Dendritic cell treated with granulocyte-macrophage colony-stimulating factor and Interleukin-4, amounts not matched to agents 40 ng/mL and 50 ng/mL, for 4 days (primary cell): Measurements from ENCODE around the gene FNTB.
"Not testable (repeated sequence)": the region's sequence is repeated elsewhere in the genome, so short reads cannot be mapped to it uniquely, and the experiment has no call there.

Experiments
- H3K27ac Mint-ChIP-seq: one replicate; pipeline ENCODE4 v1.8.0; 2022; ENCODE audit warnings: mild to moderate bottlenecking, mixed read lengths
- H3K27me3 Mint-ChIP-seq: one replicate; pipeline ENCODE4 v1.8.0; 2022; ENCODE audit warnings: mild to moderate bottlenecking, mixed read lengths
- H3K36me3 Mint-ChIP-seq: one replicate; pipeline ENCODE4 v1.8.0; 2022; ENCODE audit warnings: low read depth, mixed read lengths
- H3K4me1 Mint-ChIP-seq: one replicate; pipeline ENCODE4 v1.8.0; 2022; ENCODE audit warnings: low read depth, mixed read lengths
- H3K4me3 Mint-ChIP-seq: one replicate; pipeline ENCODE4 v1.8.0; 2022; ENCODE audit warnings: mild to moderate bottlenecking, moderate library complexity, mixed read lengths
- H3K9me3 Mint-ChIP-seq: one replicate; pipeline ENCODE4 v1.8.0; 2022; ENCODE audit warnings: mixed read lengths
- intact Hi-C: fragments of 100-400 bp; cut with micrococcal nuclease; formaldehyde crosslinking; loops from one replicate; pipeline ENCODE4 v1.15.0; 2022

FNTB gene

GRCh38 chr14:65028937-65029336 is 42.2 kb downstream of the FNTB start:
- Mint-ChIP-seq H3K4me3 (no peak overlapping the region), H3K27ac (no peak overlapping the region), H3K9me3 (no peaks in the 10 kb centered on the region), H3K27me3 (no peaks in the 10 kb centered on the region), H3K4me1 (peaks cover 7% of the 10 kb centered on the region), H3K36me3 (peaks cover 70% of the 10 kb centered on the region)
- intact Hi-C loops: no loop called here

- H3K27me3 Mint-ChIP-seq, H3K4me1 Mint-ChIP-seq, H3K9me3 Mint-ChIP-seq, intact Hi-C loops, H3K4me3 Mint-ChIP-seq, H3K27ac Mint-ChIP-seq: not testable (repeated sequence)
- peaks cover 73% of the 10 kb centered on the region for H3K36me3 Mint-ChIP-seq
Observed at GRCh38 chr14:65031321-65031720, 44.6 kb downstream of the FNTB start.

- Mint-ChIP-seq H3K27ac (no peak overlapping the region), H3K27me3 (no peaks in the 10 kb centered on the region), H3K4me1 (peaks cover 7% of the 10 kb centered on the region), H3K36me3 (peaks cover 70% of the 10 kb centered on the region), H3K4me3 (no peak overlapping the region), H3K9me3 (no peaks in the 10 kb centered on the region)
- intact Hi-C loops: no loop called here
Observed at GRCh38 chr14:65032319-65032718, 45.6 kb downstream of the FNTB start.

- Mint-ChIP-seq H3K27me3 (no peaks in the 10 kb centered on the region), H3K27ac (no peak overlapping the region), H3K9me3 (no peaks in the 10 kb centered on the region), H3K4me3 (no peak overlapping the region), H3K36me3 (peaks cover 70% of the 10 kb centered on the region), H3K4me1 (peaks cover 7% of the 10 kb centered on the region)
- intact Hi-C loops: no loop called here
Observed at GRCh38 chr14:65033181-65033580, 46.5 kb downstream of the FNTB start.

- Mint-ChIP-seq H3K4me1 (peaks cover 14% of the 10 kb centered on the region), H3K9me3 (no peaks in the 10 kb centered on the region), H3K27me3 (no peaks in the 10 kb centered on the region), H3K4me3 (no peak overlapping the region), H3K36me3 (peaks cover 62% of the 10 kb centered on the region), H3K27ac (no peak overlapping the region)
- intact Hi-C loops: no loop called here
Observed at GRCh38 chr14:65034021-65034420, 47.3 kb downstream of the FNTB start.

GRCh38 chr14:65035049-65035448 is 48.4 kb downstream of the FNTB start:
- intact Hi-C loops: no loop called here
- H3K36me3 Mint-ChIP-seq: peaks cover 51% of the 10 kb centered on the region
- H3K27ac Mint-ChIP-seq: no peak overlapping the region
- no peaks in the 10 kb centered on the region for H3K27me3 Mint-ChIP-seq
- H3K4me3 Mint-ChIP-seq: no peak overlapping the region
- H3K9me3 Mint-ChIP-seq: no peaks in the 10 kb centered on the region
- H3K4me1 Mint-ChIP-seq: peaks cover 7% of the 10 kb centered on the region

GRCh38 chr14:65038966-65039365 is 52.3 kb downstream of the FNTB start:
- H3K36me3 Mint-ChIP-seq: peaks cover 39% of the 10 kb centered on the region
- no peaks in the 10 kb centered on the region for H3K27me3 Mint-ChIP-seq
- peaks cover 40% of the 10 kb centered on the region for H3K4me1 Mint-ChIP-seq
- intact Hi-C loops: no loop called here
- no peak overlapping the region for H3K27ac Mint-ChIP-seq
- H3K4me3 Mint-ChIP-seq: no peak overlapping the region
- H3K9me3 Mint-ChIP-seq: no peaks in the 10 kb centered on the region

GRCh38 chr14:65040666-65041433 is 54.2 kb downstream of the FNTB start:
- no peak overlapping the region for H3K4me3 Mint-ChIP-seq
- intact Hi-C loops: no loop called here
- H3K4me1 Mint-ChIP-seq: peaks cover 57% of the 10 kb centered on the region
- peak overlapping the region; percentile 50 for H3K27ac Mint-ChIP-seq
- H3K36me3 Mint-ChIP-seq: peaks cover 30% of the 10 kb centered on the region
- no peaks in the 10 kb centered on the region for H3K27me3 Mint-ChIP-seq
- H3K9me3 Mint-ChIP-seq: no peaks in the 10 kb centered on the region

GRCh38 chr14:65041434-65041915 is 54.8 kb downstream of the FNTB start:
- Mint-ChIP-seq H3K4me3 (no peak overlapping the region), H3K27ac (peak overlapping the region; percentile 50), H3K4me1 (peaks cover 64% of the 10 kb centered on the region), H3K36me3 (peaks cover 34% of the 10 kb centered on the region), H3K27me3 (no peaks in the 10 kb centered on the region), H3K9me3 (no peaks in the 10 kb centered on the region)
- intact Hi-C loops: no loop called here

- Mint-ChIP-seq H3K27ac (peak overlapping the region; percentile 86), H3K36me3 (peaks cover 30% of the 10 kb centered on the region), H3K4me1 (peaks cover 71% of the 10 kb centered on the region)
Observed at GRCh38 chr14:65042296-65042695, 55.6 kb downstream of the FNTB start.

GRCh38 chr14:65042731-65043372 is 56.2 kb downstream of the FNTB start:
- H3K27ac Mint-ChIP-seq: peak overlapping the region; percentile 86
- H3K4me3 Mint-ChIP-seq: no peak overlapping the region
- H3K36me3 Mint-ChIP-seq: peaks cover 24% of the 10 kb centered on the region
- intact Hi-C loops: no loop called here
- H3K27me3 Mint-ChIP-seq: no peaks in the 10 kb centered on the region
- H3K9me3 Mint-ChIP-seq: no peaks in the 10 kb centered on the region
- peaks cover 76% of the 10 kb centered on the region for H3K4me1 Mint-ChIP-seq

More at GRCh38 chr14:65042296-65042695, 55.6 kb downstream of the FNTB start:
- H3K27me3 Mint-ChIP-seq: no peaks in the 10 kb centered on the region
- H3K9me3 Mint-ChIP-seq: no peaks in the 10 kb centered on the region
- H3K4me3 Mint-ChIP-seq: no peak overlapping the region
- intact Hi-C loops: no loop called here

- Mint-ChIP-seq H3K27me3 (no peaks in the 10 kb centered on the region), H3K36me3 (peaks cover 22% of the 10 kb centered on the region), H3K4me1 (peaks cover 75% of the 10 kb centered on the region), H3K9me3 (no peaks in the 10 kb centered on the region), H3K27ac (peak overlapping the region; percentile 86), H3K4me3 (peak overlapping the region; percentile 59)
- intact Hi-C loops: loop anchor here (1.0 kb wide), 1 partner anchor 57 kb away; no protein-coding TSS in a partner anchor
Observed at GRCh38 chr14:65043893-65044595, 57.3 kb downstream of the FNTB start.

- Mint-ChIP-seq H3K27me3 (no peaks in the 10 kb centered on the region), H3K27ac (peak overlapping the region; percentile 86), H3K4me1 (peaks cover 74% of the 10 kb centered on the region), H3K9me3 (no peaks in the 10 kb centered on the region), H3K4me3 (peak overlapping the region; percentile 59), H3K36me3 (peaks cover 22% of the 10 kb centered on the region)
- intact Hi-C loops: loop anchor here (1.0 kb wide), 1 partner anchor 57 kb away; no protein-coding TSS in a partner anchor
Observed at GRCh38 chr14:65044596-65044959, 57.9 kb downstream of the FNTB start.

GRCh38 chr14:65045006-65045405 is 58.3 kb downstream of the FNTB start:
- H3K36me3 Mint-ChIP-seq: peaks cover 22% of the 10 kb centered on the region
- no peaks in the 10 kb centered on the region for H3K9me3 Mint-ChIP-seq
- intact Hi-C loops: no loop called here
- peaks cover 74% of the 10 kb centered on the region for H3K4me1 Mint-ChIP-seq
- H3K4me3 Mint-ChIP-seq: peak overlapping the region; percentile 59
- H3K27ac Mint-ChIP-seq: peak overlapping the region; percentile 86
- no peaks in the 10 kb centered on the region for H3K27me3 Mint-ChIP-seq
